IMR-90 (cell line): Measurements from ENCODE around the gene PI3.

Experiments
- CHD1 ChIP-seq: IDR thresholded peaks from 2 replicates; pipeline ENCODE4 v1.6.1; 2012; ENCODE audit warnings: low read depth, low read length, improper control_type of control experiment
- CTCF ChIP-seq: conservative IDR thresholded peaks from 2 replicates; pipeline ENCODE4 v1.5.1; 2012; ENCODE audit warnings: mild to moderate bottlenecking, low read depth, low read length, improper control_type of control experiment
- ELK1 ChIP-seq: fragments of 150-350 bp; IDR thresholded peaks from 2 replicates; pipeline ENCODE4 v1.6.1; 2016; ENCODE audit warnings: low read depth, mild to moderate bottlenecking, low read length, moderate library complexity, borderline replicate concordance
- MAFK ChIP-seq: IDR thresholded peaks from 2 replicates; pipeline ENCODE4 v1.6.1; 2012; ENCODE audit warnings: low read depth, low read length, improper control_type of control experiment
- POLR2A ChIP-seq: IDR thresholded peaks from 2 replicates; pipeline ENCODE4 v1.6.1; 2012; ENCODE audit warnings: mild to moderate bottlenecking, low read depth, low read length
- RAD21 ChIP-seq: IDR thresholded peaks from 2 replicates; pipeline ENCODE4 v1.6.1; 2012; ENCODE audit warnings: low read length, improper control_type of control experiment
- RFX5 ChIP-seq: IDR thresholded peaks from 2 replicates; pipeline ENCODE4 v1.8.0; 2012; ENCODE audit warnings: low read depth, mild to moderate bottlenecking, low read length, moderate library complexity
- USF2 ChIP-seq: fragments of 150-350 bp; IDR thresholded peaks from 2 replicates; pipeline ENCODE4 v1.6.1; 2017; ENCODE audit warnings: mild to moderate bottlenecking, antibody characterized with exemption, low read length, low read depth

GRCh38 chr20:45209924-45210323 is 35.2 kb downstream of the PI3 start:
- no peak for TF ChIP-seq RFX5
- TF ChIP-seq ELK1 = no peak
- no peak for TF ChIP-seq CTCF
- no peak for TF ChIP-seq POLR2A
- no peak for TF ChIP-seq MAFK
- no peak for TF ChIP-seq RAD21
- TF ChIP-seq CHD1 = no peak
- no peak for TF ChIP-seq USF2
